MV-4-11 (cell line): ENCODE measurements around the gene ABCF3.

Experiments used
- DNase-seq: peaks from one replicate; lab custom pipeline; 2025; lab: John Stamatoyannopoulos, UW

Gene ABCF3

DNA sequence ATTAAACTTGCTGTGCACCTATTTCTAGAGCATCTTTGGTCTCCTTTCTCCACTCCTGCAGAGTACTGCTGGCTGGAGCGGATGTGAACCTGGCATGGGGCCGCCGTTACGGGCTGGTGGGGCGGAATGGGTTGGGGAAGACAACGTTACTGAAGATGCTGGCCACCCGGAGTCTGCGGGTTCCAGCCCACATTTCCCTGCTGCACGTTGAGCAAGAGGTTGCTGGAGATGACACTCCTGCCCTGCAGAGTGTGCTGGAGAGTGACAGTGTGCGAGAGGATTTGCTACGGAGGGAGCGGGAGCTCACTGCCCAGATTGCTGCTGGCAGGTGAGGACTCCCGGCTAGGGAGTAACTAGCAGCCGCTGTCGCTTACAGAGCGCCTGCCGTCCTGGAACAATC is 2.1 kb downstream of the ABCF3 start:
- no peak for DNase-seq

DNA sequence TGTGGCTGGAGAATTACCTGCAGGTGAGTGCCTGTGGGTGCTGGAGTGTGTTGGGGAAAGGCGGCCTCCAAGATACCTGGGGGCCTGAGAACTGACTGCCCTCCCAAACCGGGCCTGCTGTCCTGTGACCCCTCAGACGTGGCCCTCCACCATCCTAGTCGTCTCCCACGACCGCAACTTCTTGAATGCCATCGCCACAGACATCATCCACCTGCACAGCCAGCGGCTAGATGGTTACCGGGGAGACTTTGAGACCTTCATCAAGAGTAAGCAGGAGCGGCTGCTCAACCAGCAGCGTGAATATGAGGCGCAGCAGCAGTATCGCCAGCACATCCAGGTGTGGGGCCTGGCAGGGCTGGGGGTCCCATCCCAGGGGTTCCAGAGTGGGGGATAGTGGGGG is 3.4 kb downstream of the ABCF3 start:
- no peak for DNase-seq

DNA sequence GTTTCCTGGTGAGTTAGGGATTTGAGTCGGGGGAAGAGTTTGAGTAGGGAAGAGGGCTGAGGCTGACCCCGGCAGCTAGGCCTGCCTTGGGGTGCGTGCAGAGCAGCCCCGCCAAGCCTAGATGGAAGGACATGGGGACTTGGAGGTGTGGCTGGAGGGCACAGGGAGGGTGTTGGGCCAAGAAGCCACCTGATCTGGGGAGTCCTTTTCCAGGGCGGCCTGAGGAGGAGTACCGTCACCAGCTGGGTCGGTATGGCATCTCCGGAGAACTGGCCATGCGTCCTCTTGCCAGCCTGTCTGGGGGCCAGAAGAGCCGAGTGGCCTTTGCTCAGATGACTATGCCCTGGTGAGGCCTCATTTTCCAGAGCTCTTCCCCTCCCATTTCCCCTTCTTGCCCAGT is 6.9 kb downstream of the ABCF3 start:
- DNase-seq = no peak

DNA sequence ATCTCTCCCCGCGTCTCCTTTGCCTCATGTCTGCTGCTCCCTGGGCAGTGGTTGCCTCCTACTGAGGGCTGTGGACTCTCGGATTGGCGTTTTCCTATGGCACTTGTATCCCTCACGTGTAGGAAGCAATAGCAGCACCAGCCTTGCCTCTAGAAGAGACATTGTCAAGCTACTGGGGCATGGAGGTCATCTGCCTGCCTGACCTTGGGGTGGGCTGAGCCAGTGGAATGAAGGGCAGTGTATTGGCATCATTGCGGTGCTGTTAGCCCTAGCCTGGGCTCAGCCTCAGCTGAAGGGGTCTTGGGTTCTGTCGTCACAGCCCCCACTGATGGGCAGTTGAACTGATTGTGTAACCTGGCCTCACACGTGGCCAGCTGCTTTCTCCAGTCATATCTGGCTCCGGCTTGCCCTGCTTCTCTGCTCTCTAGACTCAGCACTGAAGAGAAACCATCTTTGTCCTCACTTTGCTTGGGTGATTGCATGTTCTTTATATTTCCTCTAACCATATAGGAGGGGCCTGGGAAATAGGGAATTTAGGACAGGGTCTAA is 8.1 kb downstream of the ABCF3 start:
- no peak for DNase-seq

DNA sequence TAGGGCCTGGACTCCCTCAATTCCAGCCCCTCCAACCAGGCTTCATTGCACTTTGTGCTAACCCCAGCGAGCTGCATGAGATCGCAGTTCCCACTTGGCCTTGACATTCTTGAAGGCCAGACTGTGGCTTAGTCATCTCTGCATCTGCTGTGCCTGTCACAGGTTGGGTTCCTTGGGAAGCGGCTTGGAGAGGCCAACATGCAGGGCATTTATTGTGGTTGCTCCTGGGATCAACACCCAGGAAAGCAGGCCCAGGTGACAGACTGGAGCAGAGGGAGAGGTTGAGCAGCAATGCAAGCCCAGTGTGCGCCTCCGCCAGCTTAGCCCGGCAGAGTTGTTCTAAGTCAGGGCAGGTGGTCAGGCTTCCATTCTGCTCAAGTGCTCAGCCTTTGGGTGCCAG is 10.5 kb downstream of the ABCF3 start:
- DNase-seq = no peak

DNA sequence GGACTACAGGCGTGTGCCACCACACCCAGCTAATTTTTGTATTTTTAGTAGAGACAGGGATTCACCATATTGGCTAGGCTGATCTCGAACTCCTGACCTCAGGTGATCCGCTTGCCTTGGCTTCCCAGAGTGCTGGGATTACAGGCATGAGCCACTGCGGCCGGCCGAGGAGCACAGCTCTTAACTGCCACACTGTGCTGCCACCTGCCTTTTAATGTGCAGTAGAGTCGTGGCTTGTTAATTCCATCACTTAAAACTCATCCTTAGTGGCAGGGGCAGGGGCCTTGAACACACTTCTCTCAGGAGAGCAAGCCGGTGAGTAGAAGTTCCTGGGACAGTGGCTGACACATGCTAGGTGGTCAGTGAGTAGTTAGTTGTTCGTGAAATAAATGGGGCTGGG is 12.5 kb downstream of the ABCF3 start:
- DNase-seq = no peak

DNA sequence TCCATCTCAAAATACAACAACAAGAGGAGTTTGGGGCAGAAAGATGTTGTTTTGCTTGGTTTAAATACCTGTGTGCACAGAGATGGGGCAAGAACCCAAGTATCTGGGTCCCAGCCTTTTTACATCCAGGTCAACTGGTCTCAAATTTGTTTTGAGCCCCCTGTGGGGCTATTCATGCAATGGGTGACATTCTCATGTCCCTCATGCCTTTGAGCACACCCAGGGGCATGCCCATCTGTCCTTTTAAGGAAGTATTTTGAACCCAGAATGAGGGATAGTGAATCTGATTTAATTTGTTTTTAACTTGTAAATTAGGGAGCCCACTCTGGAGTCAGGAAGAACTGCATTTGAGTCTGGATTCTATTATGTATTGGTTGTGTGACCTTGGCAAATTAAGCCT is 14.8 kb downstream of the ABCF3 start:
- no peak for DNase-seq

DNA sequence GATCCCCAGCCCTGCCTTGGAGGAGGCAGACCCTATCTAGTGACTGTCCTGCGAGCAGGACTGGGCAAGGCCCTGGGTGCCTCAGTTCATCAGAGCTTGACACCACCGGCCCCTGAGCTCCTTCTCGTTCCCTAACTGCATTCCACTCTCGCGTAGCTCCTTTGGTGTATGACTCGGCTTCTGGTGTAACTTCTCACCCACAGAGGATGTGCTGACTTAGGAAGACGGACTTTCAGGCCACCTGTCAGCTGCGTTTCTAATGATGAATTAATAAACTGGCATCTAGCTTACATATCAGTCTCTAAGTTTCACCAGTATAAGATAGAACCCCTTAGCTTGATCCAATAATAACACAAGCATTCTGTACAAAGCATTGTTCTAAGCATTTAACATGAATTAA is 17.5 kb downstream of the ABCF3 start:
- no peak for DNase-seq

DNA sequence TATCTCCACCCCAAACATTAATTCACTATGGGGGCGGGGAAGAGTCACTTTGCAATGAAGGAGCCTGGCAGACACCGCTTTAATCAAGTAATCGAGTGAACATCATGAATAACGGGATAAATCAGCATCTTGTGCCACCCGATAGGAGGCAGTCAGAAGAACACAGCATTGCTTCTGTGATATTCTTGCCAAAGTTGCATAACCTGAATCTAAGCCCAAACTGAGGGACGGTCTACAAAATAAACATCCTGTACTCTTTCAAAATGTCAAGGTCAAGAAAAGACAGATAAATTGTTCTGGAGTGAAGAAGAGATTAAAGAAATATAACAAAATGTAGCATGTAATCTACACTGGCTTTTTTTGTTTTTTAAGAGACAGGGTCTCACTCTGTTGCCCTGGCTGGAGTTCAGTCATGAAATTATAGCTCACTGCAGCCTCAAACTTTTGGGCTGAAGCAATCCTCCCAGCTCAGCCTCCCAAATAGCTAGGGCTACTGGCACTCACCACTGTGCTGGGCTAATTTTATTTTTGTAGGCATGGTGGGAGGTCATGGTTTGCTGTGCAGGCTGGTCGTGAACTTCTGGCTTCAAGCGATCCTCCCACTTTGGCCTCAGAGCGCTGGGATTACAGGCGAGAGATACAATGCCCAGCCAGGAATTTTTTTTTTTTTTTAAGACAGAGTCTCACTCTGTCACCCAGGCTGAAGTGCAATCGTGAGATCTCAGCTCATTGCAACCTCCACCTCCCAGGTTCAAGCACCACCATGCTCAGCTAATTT is 23.3 kb downstream of the ABCF3 start:
- no peak for DNase-seq

DNA sequence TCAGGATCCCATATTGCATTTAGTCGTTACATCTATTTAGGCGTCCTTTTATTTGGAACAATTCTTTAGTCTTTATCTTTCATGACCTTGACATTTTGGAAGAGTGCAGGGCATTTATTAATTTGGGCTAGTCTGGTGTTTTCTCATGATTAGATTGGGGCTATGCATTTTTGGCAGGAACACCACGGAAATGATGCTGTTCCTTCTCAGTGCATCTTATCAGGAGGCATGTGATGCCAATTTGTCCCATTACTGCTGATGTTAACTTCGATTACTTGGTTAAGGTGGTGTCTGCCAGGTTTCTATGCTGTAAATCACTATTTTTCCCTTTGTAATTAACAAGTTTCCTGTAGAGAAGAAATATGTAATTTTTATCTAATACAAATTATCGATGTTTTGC is 25.3 kb downstream of the ABCF3 start:
- DNase-seq = no peak

DNA sequence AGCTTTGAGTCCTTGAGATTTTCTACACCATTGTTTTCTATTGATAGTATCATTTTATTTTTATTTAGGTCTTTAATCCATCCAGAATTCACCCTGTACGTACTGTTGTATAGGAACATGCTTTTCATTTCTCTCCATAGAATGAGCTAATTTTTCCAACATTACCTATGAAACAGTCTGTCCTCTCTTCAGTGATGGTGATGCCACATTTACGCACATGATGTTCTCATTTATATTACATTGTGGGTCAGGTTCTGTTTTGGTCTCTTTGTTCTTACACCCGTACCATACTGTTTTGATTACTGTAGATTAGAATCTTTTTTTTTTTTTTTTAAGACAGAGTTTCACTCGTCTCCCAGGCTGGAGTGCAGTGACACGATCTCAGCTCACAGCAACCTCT is 25.7 kb downstream of the ABCF3 start:
- DNase-seq = no peak

DNA sequence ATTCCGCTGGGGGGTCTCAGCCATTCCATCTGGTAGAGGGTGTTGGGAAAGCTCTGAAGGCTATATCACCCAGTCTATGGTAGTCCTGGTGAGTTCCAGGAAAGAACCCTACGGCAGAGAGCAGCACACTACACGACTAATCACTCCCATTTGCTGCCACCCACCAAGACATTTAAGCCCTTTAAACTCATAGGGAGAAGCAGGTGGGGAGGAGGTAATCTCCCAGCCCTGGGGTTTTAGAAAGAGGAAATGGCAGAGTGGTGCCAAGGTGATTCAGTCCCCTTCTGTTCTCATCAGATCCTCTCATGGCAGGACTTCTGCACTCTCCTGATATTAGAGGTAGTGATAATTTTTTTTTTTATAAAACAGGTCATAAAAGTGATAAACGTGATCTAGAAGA is 32.8 kb downstream of the ABCF3 start:
- DNase-seq = no peak

DNA sequence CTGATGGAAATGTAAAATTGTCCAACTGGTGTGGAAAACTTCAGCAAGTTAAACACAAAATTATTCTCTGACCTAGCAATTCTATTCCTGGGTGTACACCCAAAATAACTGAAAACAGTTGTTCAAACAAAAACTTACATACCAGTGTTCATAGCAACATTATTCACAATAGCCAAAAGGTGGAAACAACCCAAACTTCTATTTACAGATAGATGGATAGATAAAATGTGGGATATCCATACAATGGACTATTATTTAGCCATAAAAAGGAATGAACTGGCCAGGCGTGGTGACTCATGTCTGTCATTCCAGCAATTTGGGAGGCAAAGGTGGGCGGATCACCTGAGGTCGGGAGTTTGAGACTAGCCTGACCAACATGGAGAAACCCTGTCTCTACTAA is 36.5 kb downstream of the ABCF3 start:
- DNase-seq = no peak

DNA sequence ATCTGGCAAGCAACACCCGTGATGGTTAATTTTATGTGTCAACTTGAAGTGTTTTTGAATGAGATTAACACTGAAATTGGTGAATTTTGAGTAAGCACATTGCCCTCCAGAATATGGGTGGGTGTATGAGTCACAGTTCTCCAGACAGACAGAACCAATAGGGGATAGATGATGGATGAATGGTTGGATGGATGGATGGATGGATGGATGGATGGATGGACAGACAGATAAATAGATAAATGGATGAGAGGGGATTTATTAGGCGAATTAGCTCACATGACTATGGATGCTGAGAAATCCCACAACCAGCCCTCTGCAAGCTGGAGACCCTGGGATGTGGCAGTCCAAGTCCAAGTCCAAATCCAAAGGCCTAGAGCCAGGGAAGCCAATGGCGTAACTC is 37.9 kb downstream of the ABCF3 start:
- no peak for DNase-seq

DNA sequence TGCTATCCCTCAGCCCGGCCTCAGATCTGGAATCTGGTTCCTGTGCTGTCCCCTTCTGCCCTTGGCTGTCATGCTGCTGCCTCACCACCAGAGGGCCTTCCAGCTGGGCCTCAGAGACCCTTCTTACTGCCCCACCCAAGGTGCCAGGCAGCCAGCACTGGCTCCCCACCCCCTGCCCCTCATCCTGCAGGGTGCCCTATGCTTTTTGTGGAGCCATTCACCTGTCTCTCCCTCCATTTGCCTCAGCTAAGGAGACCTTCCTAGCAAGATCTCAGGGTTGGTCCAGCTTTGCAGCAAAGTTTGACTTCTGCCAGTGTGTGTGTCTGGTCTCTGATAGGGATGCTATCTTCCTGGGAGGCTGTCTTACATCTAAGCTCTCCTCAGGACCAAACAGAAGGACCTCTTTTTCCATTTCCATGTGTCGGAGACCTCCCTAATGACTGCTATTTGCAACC is 41.5 kb downstream of the ABCF3 start:
- peak; percentile 9 for DNase-seq

DNA sequence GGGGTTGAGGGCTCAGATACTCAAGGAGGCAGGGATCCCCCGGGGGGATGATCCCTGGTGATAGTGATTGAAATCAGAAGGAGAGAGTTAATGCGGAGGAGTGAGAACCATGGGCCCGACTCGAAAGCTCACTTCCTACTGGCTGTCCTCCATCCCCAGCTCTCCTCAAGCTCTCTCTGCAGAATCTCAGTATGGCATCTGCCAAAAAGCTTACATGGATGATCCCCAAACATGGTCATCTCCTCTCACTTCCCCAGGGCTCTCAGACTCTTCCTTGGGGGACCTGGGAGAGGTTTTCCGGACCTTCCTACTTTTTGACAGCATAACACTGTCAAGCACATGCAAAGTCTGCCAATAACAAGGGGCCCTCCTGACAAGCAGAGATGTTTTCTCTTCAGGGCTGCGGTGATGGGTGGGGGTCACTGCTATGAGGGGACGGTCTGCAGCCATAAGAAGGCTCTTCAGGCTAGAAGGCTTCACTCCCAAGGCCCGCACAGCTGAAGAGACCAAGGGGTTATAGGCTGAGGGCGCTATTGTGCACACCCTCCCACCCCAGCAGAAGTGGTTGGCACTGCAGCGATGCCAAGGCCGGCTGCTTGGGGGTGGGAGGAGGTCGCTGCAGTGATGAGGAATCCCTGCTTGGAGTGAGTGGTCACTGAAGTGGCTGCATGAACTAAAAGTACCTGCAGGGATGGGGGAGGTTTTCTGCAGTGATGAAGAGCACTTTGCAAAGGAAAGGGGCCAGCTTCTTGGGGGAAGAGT is 42.6 kb downstream of the ABCF3 start:
- no peak for DNase-seq

DNA sequence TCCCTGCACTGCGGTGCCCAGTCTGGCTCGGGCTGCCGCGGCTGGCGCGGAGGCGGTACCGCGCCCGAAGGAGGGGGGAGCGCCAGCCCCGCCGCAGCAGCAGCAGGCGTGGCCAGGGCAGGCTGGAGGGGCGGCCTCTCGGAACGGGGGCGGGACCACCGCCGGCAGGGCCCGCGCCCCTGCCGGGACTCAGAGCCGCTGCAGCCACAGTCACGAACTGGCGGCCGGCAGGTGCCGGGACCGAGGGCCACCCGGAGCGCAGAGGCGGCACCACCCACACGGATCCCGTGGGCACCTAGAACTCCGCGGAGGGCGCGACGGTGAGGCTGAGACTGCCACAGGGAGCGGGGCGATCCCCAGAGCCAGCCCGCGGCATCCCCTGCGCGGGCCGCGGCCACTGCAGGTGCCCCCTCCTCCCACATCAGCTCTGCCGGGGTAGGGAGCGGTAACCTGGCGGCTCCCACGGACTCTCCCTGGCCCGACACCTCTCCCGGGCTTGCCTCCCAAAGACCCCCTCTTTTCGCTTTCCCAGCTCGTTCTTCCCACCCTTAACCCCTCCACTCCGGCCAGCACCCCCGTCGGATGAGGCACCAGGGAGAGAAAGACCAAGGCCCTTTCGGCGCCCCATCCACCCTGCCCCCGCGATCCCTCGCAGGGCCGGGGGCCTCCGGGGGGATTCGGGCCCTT is 43.5 kb downstream of the ABCF3 start, which contains the start of gene VWA5B2:
Gene VWA5B2, plus strand, starts transcription at position 192 of the 687 bp plus-strand sequence. CDS start 944 bp downstream, outside the sequence.
- no peak for DNase-seq

DNA sequence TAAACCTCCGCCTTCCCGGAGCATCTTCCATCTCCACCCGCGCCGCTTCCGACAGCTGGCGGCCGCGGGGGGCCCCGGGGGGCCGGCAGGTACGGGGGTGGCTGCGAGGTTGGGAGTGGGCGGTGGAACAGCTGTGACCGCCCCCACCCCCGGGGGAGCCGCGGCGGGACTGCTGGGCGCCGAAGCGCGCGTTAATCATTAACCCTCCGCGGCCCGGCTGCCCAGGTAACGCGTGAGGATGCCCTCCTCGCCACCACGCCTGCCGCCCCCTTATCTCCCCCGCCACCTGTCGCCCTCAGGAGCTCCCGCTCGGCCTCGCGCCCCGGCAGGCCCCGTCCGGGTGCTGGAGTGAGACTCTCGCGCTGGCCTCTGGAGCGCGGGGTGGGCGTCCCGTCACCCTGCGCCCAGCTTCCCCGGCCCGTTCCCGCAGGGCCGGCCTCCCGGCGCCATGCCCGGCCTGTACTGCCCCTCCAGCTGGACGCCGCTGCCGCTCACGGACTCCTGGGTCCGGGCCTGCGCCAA is 44.1 kb downstream of the ABCF3 start:
- DNase-seq = no peak

DNA sequence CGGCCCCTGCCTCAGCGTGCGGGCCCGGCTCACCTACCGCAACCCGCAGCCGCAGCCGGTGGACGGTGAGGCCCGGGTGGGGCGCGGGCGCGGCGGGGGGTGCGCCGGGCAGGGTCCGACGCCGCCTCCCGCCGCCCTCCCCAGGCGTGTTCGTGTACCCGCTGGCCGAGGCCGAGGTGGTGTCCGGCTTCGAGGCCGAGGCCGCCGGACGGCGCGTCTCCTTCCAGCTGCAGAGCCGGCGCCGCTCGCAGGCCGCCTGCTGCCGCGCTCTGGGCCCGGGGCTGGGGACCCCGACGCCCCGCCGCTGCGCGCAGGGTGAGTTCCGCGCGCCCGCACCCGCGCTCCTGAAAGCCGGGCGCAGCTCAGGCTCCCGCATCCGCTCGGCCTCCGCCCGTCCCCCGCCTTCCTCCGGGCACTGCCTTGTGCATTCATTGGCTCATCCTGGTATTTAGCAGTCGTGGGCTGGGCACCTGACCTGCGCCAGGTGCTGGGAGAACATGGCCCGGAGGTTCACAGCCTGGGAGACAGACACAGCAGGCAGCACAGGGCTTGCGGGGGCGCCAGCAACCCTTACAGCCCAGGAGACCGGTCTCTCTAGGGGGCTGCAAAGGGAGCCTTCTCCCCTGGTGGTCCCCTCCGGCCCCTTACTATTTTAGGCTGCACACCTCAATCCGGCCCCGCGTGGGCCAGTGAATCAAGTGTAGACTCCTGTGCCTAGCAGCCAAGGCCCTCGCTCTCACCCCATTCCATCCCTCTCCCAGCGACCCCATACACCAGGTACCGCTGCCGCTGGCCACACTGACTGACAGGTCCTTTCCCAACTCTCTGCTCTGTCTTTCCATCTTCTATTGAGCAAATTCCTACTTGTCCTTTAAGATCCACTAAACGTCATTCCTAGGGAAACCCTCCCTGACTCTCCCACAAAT is 44.9 kb downstream of the ABCF3 start:
- DNase-seq = no peak

DNA sequence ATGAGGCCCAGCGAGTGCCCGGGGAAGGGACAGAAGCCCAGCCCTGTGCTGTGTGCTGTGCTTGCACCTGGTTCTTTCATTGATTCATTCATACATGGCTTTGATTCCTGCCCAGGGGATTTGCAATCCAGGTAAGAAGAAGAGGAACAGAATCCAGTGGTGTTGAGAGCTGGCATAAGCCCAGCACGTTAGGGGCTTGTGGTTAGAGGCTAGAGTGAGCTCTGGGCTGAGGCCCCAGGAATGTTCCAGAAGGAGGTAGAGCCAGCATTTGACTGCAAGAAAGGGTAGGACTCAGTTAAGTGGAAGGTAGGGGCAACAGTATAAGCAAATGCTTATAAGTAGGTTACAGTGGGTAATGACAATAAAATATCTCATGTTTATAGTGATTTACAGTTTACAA is 45.7 kb downstream of the ABCF3 start:
- no peak for DNase-seq

DNA sequence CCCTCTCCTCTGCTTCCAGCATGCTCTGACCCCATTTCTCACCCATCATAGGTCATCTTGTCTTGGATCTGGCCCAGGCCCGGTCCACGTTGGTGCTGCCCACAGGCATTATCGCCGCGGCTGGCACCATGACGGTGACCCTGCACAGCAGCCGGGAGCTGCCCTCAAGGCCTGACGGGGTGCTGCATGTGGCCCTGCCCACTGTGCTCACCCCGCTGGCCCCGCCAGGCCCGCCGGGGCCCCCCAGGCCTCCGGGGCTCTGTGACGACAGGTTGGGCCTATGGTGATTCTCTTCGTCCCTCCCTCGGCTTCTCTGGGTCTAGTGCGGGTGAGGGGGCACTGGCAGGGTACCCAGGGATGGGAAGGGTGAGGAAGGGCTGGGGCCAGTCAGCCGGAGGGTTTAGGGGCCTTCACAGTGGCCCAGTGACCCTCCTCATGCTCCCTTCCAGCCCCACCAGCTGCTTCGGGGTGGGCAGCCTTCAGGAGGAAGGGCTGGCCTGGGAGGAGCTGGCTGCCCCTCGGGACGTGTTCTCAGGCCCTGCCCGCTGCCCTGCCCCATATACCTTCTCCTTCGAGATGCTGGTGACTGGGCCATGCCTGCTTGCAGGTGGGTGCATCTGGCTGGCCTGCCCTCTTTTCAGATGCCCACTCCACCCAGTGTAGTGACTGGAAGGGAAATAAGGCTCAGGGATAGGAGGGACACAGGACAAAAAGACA is 47.3 kb downstream of the ABCF3 start:
- no peak for DNase-seq
